Upper lobe of left lung (tissue), 6 donors: ENCODE data around the gene GRIK2. TPM values are rescaled to one million over a fixed set of nuclear protein-coding genes. Genes with fewer than 3 reads are reported as not detected.

Experiments
- ATAC-seq, 2 donors: fragments of 200-7000 bp; cut with Tn5 transposase; one replicate each; pipeline ENCODE4 v1.9.1; 2022; ENCODE audit warnings: mild to moderate bottlenecking in 2 of 2, moderate library complexity in 2 of 2; ENCODE audit not compliant: low FRiP score in 2 of 2
- DNase-seq, 2 donors: peaks; one replicate each; pipeline ENCODE4 v3.0.0-alpha.2; 2019 to 2020
- H3K27ac ChIP-seq, 4 donors: fragments of 200-600 bp; sonication (generic); one replicate each; pipeline ENCODE4 v1.5.1; 2016 to 2019
- H3K27me3 ChIP-seq, 4 donors: fragments of 200-600 bp; sonication (generic); one replicate each; pipeline ENCODE4 v1.5.1; 2017 to 2019
- H3K36me3 ChIP-seq, 4 donors: fragments of 200-600 bp; sonication (generic); one replicate each; pipeline ENCODE4 v1.5.1; 2016 to 2019
- H3K4me1 ChIP-seq, 4 donors: fragments of 200-600 bp; sonication (generic); one replicate each; pipeline ENCODE4 v1.5.1; 2018 to 2019
- H3K4me3 ChIP-seq, 4 donors: fragments of 200-600 bp; sonication (generic); one replicate each; pipeline ENCODE4 v1.5.1; 2017 to 2019; ENCODE audit warnings: mild to moderate bottlenecking in 2 of 4, moderate library complexity in 1 of 4
- H3K9me3 ChIP-seq, 4 donors: fragments of 200-600 bp; sonication (generic); one replicate each; pipeline ENCODE4 v1.5.1; 2018 to 2019
- CTCF ChIP-seq, 6 experiments: fragments of 450-650 bp in 4 of 6; fragments of 200-600 bp in 2 of 6; sonication (generic) in 2 of 6; IDR thresholded peaks; one replicate each; pipeline ENCODE4 v1.5.1; 2016 to 2019; ENCODE audit warnings: antibody characterized with exemption in 6 of 6
- EP300 ChIP-seq, 4 donors: sonication (generic); formaldehyde crosslinking; IDR thresholded peaks; one replicate each; pipeline ENCODE4 v1.5.1; 2017; ENCODE audit warnings: antibody characterized with exemption in 4 of 4, control low read depth in 2 of 4
- POLR2A ChIP-seq, 4 donors: fragments of 450-650 bp; IDR thresholded peaks; one replicate each; pipeline ENCODE4 v1.5.1; 2016 to 2017; ENCODE audit warnings: antibody characterized with exemption in 4 of 4, mild to moderate bottlenecking in 2 of 4
- POLR2AphosphoS5 ChIP-seq, 2 donors: sonication (generic); formaldehyde crosslinking; IDR thresholded peaks; one replicate each; pipeline ENCODE4 v1.5.1; 2017; ENCODE audit warnings: antibody characterized with exemption in 2 of 2
- WGBS, 2 donors: methylation state at CpG; one replicate each; pipeline ENCODE4 v1.1.5; 2017 to 2018; 5-methylcytosine and 5-hydroxymethylcytosine counted together
- total RNA-seq, 6 donors: library from RNA; depleted of rRNA in 4 of 6; stranded (reverse); fragments of >200 nt in 4 of 6; gene quantifications; one replicate each; pipeline versions ENCODE4 v1.1.0 to v1.2.1, GENCODE V29; 2016 to 2021
- donor health status: DM: no; HTN: no; CAD: no; lungs with moderate emphysema.
- donor health status: DM: no; HTN: yes; CAD: no; lungs with severe emphysema.

GRIK2 gene
- total RNA-seq, 6 donors from 2014 or later = 0.07 to 1.2 (median 0.50) TPM; not detected in 2

- Histone ChIP-seq H3K4me1 (no peaks in the 10 kb centered on the region), H3K27ac (no peak overlapping the region), H3K36me3 (no peaks in the 10 kb centered on the region), H3K9me3 (no peaks in the 10 kb centered on the region), H3K27me3 (no peaks in the 10 kb centered on the region), H3K4me3 (no peak overlapping the region)
- no peak for DNase-seq
- no peak for ATAC-seq
- TF ChIP-seq POLR2AphosphoS5 (IDR thresholded peaks at IDR 0.05) (no peak), POLR2A (IDR thresholded peaks at IDR 0.05) (no peak), CTCF (IDR thresholded peaks at IDR 0.05) (no peak), EP300 (IDR thresholded peaks at IDR 0.05) (no peak)
Observed at GRCh38 chr6:101582792-101583191, 189.3 kb downstream of the GRIK2 start.

GRCh38 chr6:101585501-101585900, 192.0 kb downstream of the GRIK2 start:
- TF ChIP-seq EP300 (IDR thresholded peaks at IDR 0.05) (no peak), CTCF (IDR thresholded peaks at IDR 0.05) (no peak), POLR2A (IDR thresholded peaks at IDR 0.05) (no peak), POLR2AphosphoS5 (IDR thresholded peaks at IDR 0.05) (no peak)
- Histone ChIP-seq H3K4me3 (no peak overlapping the region), H3K4me1 (no peaks in the 10 kb centered on the region), H3K27me3 (no peaks in the 10 kb centered on the region), H3K27ac (no peak overlapping the region), H3K36me3 (no peaks in the 10 kb centered on the region), H3K9me3 (no peaks in the 10 kb centered on the region)
- no peak for ATAC-seq
- no peak for DNase-seq

- TF ChIP-seq CTCF (IDR thresholded peaks at IDR 0.05) (no peak), EP300 (IDR thresholded peaks at IDR 0.05) (no peak), POLR2AphosphoS5 (IDR thresholded peaks at IDR 0.05) (no peak), POLR2A (IDR thresholded peaks at IDR 0.05) (no peak)
- 81 to 87% methylated on average over 3 of the region's 3 CpGs for WGBS, 2 donors
- H3K36me3 ChIP-seq = no peaks in the 10 kb centered on the region
- no peaks in the 10 kb centered on the region for H3K27me3 ChIP-seq
- ATAC-seq = no peak
- DNase-seq = no peak
- no peak overlapping the region for H3K27ac ChIP-seq
- H3K4me3 ChIP-seq = no peak overlapping the region
- no peaks in the 10 kb centered on the region for H3K9me3 ChIP-seq
- H3K4me1 ChIP-seq = no peaks in the 10 kb centered on the region
Observed at GRCh38 chr6:101588343-101588742, 194.8 kb downstream of the GRIK2 start.

GRCh38 chr6:101595276-101595675, 201.8 kb downstream of the GRIK2 start:
- ATAC-seq = no peak
- H3K36me3 ChIP-seq = no peaks in the 10 kb centered on the region

More at GRCh38 chr6:101595276-101595675, 201.8 kb downstream of the GRIK2 start:
- Histone ChIP-seq H3K9me3 (no peaks in the 10 kb centered on the region), H3K27me3 (no peaks in the 10 kb centered on the region), H3K4me1 (no peaks in the 10 kb centered on the region), H3K27ac (no peak overlapping the region), H3K4me3 (no peak overlapping the region)
- no peak for TF ChIP-seq EP300 (IDR thresholded peaks at IDR 0.05)
- no peak for TF ChIP-seq POLR2AphosphoS5 (IDR thresholded peaks at IDR 0.05)
- TF ChIP-seq POLR2A (IDR thresholded peaks at IDR 0.05) = no peak
- no peak for TF ChIP-seq CTCF (IDR thresholded peaks at IDR 0.05)
- no peak for DNase-seq
